ENCODE data around the gene KCNQ5.

The KCNQ5 gene

DNA sequence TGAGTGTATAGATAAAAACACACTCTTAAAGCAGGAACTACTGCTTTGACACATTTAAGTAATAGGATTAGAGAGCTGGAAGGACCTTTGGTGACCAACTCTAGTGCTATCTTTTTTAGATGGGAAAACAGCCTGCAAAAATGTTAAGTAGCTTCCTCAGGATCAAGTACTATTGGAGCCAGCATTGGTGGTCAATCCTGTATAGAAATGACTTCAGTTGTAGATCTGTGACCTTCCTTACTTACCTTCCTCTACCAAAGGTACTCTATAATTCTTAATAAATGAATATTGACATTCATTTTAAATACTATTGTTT lies 18.7 kb downstream of the KCNQ5 start:
- DNase-seq = no peak

GRCh38 chr6:72642435-72642834 lies 20.6 kb downstream of the KCNQ5 start:
- no peak for DNase-seq

- no peak for DNase-seq
Observed at GRCh38 chr6:72643214-72643613, 21.4 kb downstream of the KCNQ5 start.

- no peak for DNase-seq
Observed at GRCh38 chr6:72646604-72647485, 25.0 kb downstream of the KCNQ5 start.

GRCh38 chr6:72647489-72647888 lies 25.6 kb downstream of the KCNQ5 start:
- no peak for DNase-seq

DNA sequence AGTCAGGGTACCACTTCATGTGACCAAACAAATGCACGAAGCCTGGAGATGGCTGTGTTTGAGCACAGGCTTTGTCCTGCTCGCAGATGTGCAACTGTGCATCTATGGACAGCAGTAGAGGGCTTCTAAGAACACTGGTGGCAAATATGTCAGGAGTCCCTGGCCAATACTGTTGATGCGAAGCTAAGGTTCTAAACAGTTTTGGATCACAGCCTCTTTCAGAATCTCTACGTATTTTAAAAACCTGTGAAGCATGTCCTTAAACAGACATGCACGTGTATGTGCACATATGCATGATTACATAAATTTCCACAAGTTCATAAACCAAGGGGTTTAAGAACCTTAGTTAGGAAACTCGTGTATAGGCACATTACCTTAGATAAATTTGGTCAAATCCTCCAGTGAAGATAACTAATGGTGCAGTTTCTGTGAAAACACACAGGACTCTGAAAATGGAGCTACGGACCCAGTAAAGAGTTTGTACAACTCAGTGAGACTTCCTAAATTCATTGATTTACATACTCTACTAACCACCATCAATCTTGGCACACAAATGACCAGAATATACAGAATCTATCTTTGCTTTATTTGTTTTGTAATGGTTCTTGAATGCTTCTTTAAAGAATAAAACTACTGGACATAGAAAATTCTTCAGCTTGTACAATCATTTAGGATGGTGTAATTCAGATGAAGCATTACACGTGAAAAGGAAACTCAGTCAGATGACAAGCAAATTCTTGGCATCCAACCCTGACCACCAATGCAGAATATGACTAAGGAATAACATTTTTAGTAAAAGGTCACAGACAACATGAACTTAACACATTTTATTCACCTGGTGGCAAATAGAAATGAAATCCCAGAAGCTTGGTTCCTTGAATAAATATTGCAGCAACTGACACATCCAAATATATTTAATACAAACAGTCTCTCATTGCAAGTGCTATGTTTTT lies 27.4 kb downstream of the KCNQ5 start:
- DNase-seq = no peak

- DNase-seq = no peak
Observed at GRCh38 chr6:72650081-72650745, 28.3 kb downstream of the KCNQ5 start.

DNA sequence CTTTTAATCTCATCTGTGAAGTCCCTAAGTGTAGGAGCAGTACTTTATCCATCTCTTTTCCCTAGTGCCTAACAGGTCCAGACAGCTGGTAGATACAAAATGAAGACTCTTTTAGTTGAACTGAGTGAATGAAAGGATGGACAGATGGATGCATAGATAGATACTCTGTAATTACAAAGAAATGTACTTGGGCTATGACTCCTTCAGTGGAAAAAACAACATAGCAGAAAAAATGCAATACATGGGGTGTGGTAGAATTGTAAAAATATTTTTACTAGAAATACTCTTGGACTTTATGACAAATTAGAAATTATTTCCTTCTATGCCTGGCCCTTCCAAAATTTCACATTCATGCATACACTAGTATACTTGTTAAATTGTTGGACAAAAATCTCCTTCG lies 29.3 kb downstream of the KCNQ5 start:
- DNase-seq = no peak

DNA sequence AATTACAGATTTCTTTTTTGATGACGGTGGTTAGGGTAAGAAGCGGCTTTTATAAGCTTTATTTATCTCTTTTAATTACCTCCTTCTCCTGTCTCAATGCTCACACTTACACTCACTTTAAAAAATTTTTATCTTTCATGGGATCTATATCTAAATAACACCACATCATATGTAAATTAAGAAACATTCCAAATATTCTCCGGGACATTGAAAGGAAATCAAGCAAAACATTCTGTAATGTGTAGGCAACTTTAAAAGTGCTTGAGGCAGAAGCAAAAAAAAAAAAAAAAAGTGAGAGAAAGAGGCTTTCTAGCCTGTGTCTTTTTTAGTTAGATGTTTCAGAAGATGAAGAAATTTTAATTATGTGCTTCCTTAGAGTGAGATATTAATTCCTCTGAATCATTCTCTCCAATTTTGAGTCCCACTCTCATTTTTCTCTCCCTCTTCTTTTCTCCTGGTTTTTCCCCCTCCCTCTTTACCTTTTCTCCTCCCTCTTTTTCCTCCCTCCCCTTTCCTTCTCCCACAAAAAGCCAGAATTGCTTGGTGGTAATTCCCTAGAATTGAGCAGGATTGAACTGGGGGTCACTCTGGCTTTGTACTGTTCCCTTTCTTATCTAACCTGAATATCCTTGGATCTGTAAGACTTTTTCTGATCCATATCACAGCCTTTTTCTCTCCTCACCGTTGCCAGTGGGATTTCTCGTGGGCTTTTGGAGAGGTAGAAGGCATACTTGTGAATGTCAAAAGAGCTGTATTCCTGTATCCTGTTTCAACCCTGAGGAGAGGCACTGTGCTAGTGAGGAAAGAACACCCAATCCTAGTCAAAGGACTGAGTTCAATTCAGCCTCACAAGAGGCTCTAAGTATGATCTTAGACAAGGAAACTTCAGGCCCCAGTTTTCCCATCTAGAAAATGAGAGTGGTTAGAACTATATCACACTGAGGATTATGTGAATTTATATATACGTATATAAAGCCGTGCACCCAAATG lies 30.4 kb downstream of the KCNQ5 start:
- DNase-seq = no peak

DNA sequence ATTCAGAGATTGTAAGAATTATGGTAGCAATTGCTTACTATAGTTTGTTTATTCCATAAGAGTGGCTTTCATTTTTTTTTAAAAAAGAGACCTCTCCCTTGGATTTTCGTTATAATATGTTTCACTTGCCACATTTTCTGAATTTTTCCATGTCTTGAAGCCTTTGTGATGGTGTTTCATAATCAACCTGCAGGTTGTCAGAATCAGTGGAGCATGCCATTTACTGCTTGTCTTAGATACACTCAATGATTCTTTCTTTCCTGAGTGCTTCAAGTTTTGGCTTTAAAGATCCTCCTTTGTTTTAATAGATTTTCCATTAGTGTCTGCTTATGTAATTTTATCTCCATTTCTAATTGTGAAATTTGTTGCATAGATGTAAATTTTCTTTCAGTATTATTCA lies 31.2 kb downstream of the KCNQ5 start:
- DNase-seq = no peak

DNA sequence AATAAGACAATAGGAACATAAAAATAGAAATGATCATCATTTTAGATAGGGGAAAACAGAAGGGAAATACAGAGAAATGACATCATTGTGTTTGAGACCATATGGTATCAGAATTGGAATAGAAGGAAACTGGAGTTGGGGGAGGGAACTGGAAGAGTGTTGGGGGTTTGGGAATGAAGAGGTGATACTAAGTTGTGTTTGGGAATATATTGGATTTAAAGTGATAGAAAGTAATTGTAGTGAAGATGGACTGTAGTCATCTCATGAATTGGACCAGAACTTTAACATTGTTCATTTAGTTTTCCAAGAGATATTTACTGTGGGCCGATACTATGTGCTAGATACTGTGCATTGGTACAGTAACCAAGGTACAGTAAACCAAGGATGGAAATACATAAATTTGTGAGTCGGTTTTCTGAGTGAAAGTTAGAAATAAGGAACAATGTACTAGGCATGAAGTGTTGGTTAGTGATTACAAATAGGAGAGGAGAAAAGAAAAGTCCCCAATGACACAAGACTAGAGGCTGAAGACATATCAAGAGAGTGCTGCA lies 32.3 kb downstream of the KCNQ5 start:
- no peak for DNase-seq

DNA sequence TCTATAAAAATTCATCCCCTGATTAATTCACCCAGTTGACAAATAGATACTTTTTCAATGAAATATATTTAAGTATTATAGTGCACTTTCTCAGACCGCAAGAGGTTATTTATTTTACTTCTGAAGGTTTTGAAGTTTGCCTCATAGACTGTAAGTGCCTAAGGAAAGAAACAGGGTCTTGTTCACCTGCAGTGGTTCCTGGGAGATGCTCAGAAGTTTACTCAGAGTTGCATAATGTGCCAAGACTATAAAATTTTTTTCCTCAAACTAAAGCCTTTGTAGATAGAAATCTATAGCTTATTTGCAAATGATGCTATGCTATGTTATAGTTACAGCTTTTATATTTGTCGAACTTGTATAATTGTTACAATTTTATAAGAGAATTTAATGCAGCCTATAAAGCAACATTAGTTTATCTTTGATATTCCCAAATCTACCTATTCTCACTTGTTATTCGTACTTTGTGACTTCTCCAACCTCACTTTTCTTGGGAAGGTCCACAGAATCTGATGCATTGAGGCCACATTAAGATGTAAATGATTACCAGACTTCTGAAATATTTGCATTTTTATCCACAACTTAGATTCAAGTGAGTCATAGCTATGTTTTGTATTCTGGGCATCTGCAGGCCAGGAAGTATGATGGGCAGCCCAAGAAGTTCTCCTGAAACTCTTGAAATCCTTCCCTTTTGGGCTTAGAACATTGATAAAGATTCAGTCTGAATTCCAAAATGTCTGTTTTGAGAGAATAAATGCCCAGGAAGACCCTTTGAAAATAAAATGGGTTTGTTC lies 35.7 kb downstream of the KCNQ5 start:
- DNase-seq = no peak

- no peak for DNase-seq
Observed at GRCh38 chr6:72659754-72660153, 37.9 kb downstream of the KCNQ5 start.

GRCh38 chr6:72661411-72661810 lies 39.5 kb downstream of the KCNQ5 start:
- DNase-seq = no peak

DNA sequence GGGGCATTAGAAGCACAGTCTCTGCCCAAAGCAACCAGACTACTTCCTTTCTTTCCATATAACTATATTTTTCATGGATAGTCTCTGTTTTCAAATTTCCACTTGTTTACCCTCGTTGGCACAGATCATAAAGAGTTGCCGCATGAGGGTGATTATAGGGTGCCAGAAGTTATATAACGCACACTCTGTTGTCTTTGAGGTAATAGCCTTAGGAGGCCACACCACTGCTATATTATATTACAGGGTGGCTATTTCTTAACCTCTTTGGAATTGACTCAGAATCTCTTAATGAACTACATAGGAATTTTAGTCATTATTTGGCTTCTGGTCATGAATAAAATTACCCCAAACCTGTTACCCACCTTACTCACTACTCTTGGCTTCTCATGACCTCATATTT lies 43.7 kb downstream of the KCNQ5 start:
- DNase-seq = no peak

- DNase-seq = no peak
Observed at GRCh38 chr6:72669324-72669723, 47.5 kb downstream of the KCNQ5 start.

DNA sequence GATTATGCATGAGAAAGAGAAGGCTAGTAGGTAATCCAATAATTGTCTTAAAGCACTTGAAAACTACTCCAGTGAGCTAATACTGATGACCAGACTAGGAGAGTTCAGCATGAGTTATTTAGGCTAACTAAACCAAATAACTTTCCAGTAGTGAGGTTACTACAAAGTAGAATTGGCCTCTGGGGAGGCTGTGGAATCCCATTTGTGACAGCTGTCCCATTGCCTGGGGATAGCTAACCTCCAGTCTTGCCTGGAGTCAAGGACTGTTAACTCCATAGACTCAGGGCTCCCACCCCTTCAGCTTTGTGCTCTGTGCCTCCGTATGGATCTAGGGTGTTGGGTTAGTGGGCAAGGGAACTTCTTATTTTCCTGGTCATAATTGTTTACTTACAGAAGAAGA lies 51.0 kb downstream of the KCNQ5 start:
- DNase-seq = no peak

DNA sequence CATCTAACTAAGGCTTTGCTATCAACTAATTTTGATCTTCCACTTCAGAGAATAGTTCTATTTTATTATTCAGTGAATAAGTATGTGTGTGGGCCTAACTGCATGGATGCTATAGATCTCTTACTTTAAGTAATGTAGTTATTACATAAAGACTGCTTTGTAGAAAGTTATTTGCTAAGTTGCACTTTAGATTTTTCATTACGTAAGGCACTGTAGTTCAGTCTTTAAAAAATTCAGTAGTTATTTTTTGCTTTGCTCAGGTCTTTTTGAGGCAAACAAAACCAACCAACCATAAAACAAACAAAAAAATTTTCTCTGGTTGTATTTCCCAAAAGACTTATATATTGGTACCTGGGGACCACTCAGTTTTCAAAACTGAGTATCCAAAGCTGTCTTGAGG lies 53.0 kb downstream of the KCNQ5 start:
- no peak for DNase-seq

GRCh38 chr6:72675396-72675795 lies 53.5 kb downstream of the KCNQ5 start:
- no peak for DNase-seq

- DNase-seq = no peak
Observed at GRCh38 chr6:72676995-72677394, 55.1 kb downstream of the KCNQ5 start.

DNA sequence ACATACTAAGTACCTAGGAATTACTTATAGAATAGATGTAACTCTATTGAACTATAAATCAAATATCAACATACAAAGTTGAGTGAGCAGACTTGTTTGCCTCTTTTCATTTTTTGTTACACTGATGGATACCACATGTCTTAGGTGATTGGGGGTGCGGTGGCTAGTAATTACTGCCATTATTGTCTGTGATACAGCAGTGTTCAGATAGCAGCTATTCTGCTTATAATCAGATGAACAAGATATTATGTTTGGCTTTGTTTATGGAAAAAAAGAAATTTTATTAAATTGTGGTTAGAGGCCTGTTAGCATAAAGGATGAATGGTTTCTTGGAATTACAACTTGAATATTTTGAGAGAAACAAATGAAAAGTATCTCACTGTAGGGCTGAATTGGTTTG lies 55.9 kb downstream of the KCNQ5 start:
- DNase-seq = no peak

Data from SHP77 (cell line).